DND-41 (cell line): ENCODE data around the gene HYAL4.
"Not testable (repeated sequence)": the region's sequence is repeated elsewhere in the genome, so short reads cannot be mapped to it uniquely, and the experiment has no call there.

ENCODE experiments used
- CTCF ChIP-seq: IDR thresholded peaks from 2 replicates; pipeline ENCODE4 v1.5.1; 2012; ENCODE audit warnings: borderline replicate concordance, low read length, moderate library complexity, mild to moderate bottlenecking; ENCODE audit not compliant: poor library complexity, severe bottlenecking; ENCODE audit errors: extremely low read depth
- EZH2 ChIP-seq: IDR thresholded peaks from 3 replicates; pipeline ENCODE4 v1.6.1; 2012; ENCODE audit warnings: borderline replicate concordance, low read depth, mild to moderate bottlenecking, moderate library complexity, low read length, inconsistent platforms; ENCODE audit not compliant: severe bottlenecking

GRCh38 chr7:123856428-123856827 lies 11.5 kb downstream of the HYAL4 start:
- not testable (repeated sequence) for TF ChIP-seq CTCF, EZH2
